ENCODE measurements around the gene FGF18.

- TF ChIP-seq CTCF (IDR thresholded peaks at IDR 0.05) (no peak), POLR2A (IDR thresholded peaks at IDR 0.05) (no peak)
Measured at GRCh38 chr5:171482434-171482730, 62.9 kb downstream of the FGF18 start.
